WTC11 (cell line): ENCODE data around the gene MACROD2. TPM values are rescaled to one million over a fixed set of nuclear protein-coding genes. Genes with fewer than 3 reads are reported as not detected.

ENCODE experiments used
- ATAC-seq: fragments of 200-7000 bp; cut with Tn5 transposase; 2 replicates; pipeline ENCODE4 v1.10.0; 2021; ENCODE audit warnings: mild to moderate bottlenecking, moderate library complexity
- CTCF ChIA-PET: fragments of 300-600 bp; sonication (Branson Sonifier 250); formaldehyde crosslinking; loops from one replicate; lab custom pipeline; 2021; ENCODE audit warnings: antibody characterized with exemption; lab: Charles Lee
- POLR2A ChIA-PET: fragments of 350-600 bp; sonication (Branson Sonifier 250); formaldehyde crosslinking; loops from one replicate; lab custom pipeline; 2021; ENCODE audit warnings: antibody characterized with exemption; lab: Charles Lee
- DNase-seq: peaks from one replicate; pipeline ENCODE4 v3.0.0; 2021; ENCODE audit warnings: low spot score
- H3K27ac Mint-ChIP-seq: 2 replicates; pipeline ENCODE4 v1.8.0; 2021; ENCODE audit warnings: mixed read lengths
- H3K27me3 Mint-ChIP-seq: 2 replicates; pipeline ENCODE4 v1.8.0; 2021; ENCODE audit warnings: low read depth, mild to moderate bottlenecking, moderate library complexity, mixed read lengths
- H3K36me3 Mint-ChIP-seq: 2 replicates; pipeline ENCODE4 v1.8.0; 2021; ENCODE audit warnings: mixed read lengths
- H3K4me1 Mint-ChIP-seq: 2 replicates; pipeline ENCODE4 v1.8.0; 2022; ENCODE audit warnings: mixed read lengths
- H3K4me3 Mint-ChIP-seq: 2 replicates; pipeline ENCODE4 v1.8.0; 2021; ENCODE audit warnings: mild to moderate bottlenecking, moderate library complexity, mixed read lengths
- H3K9me3 Mint-ChIP-seq: 2 replicates; pipeline ENCODE4 v1.8.0; 2021; ENCODE audit warnings: mixed read lengths
- IRF2 ChIP-seq: sonication (generic); formaldehyde crosslinking; IDR thresholded peaks from 2 replicates; pipeline ENCODE4 v1.8.0; 2022; ENCODE audit warnings: low read depth, missing genetic modification reagents, borderline replicate concordance
- KAT7 ChIP-seq: sonication (generic); formaldehyde crosslinking; IDR thresholded peaks from 2 replicates; pipeline ENCODE4 v1.8.1; 2023; ENCODE audit warnings: missing genetic modification reagents, mild to moderate bottlenecking, borderline replicate concordance
- NR2C2 ChIP-seq: sonication (generic); formaldehyde crosslinking; IDR thresholded peaks from 2 replicates; pipeline ENCODE4 v1.8.0; 2022; ENCODE audit warnings: mild to moderate bottlenecking, missing genetic modification reagents
- OVOL2 ChIP-seq: fragments of 250-450 bp; sonication (Bioruptor Pico); IDR thresholded peaks from 2 replicates; pipeline ENCODE4 v1.9.0; 2021; ENCODE audit warnings: mild to moderate bottlenecking, borderline replicate concordance
- SP1 ChIP-seq: sonication (generic); formaldehyde crosslinking; conservative IDR thresholded peaks from 2 replicates; pipeline ENCODE4 v1.8.1; 2022; ENCODE audit warnings: missing genetic modification reagents
- ZNF317 ChIP-seq: sonication (generic); formaldehyde crosslinking; IDR thresholded peaks from 2 replicates; pipeline ENCODE4 v1.8.1; 2023; ENCODE audit warnings: low read depth, mild to moderate bottlenecking, moderate library complexity, missing genetic modification reagents, borderline replicate concordance
- total RNA-seq: library from RNA; stranded (reverse); gene quantifications from 3 replicates; pipeline ENCODE4 v1.2.3, GENCODE V29; 2021
- TF ChIP-seq, protein P1 (sequence below): fragments of 250-450 bp; sonication (Bioruptor Pico); IDR thresholded peaks from 2 replicates; pipeline ENCODE4 v1.9.0; 2021; ENCODE audit warnings: mild to moderate bottlenecking, borderline replicate concordance
- TF ChIP-seq, protein P2 (sequence below): sonication (generic); formaldehyde crosslinking; IDR thresholded peaks from 2 replicates; pipeline ENCODE4 v1.8.1; 2022; ENCODE audit warnings: mild to moderate bottlenecking, moderate library complexity, missing genetic modification reagents
- TF ChIP-seq, protein P3 (sequence below): fragments of 200-600 bp; IDR thresholded peaks from 2 replicates; pipeline ENCODE4 v1.8.0; 2022; ENCODE audit warnings: antibody characterized with exemption
- TF ChIP-seq, protein P4 (sequence below): sonication (generic); formaldehyde crosslinking; IDR thresholded peaks from 2 replicates; pipeline ENCODE4 v1.8.1; 2023; ENCODE audit warnings: mild to moderate bottlenecking, missing genetic modification reagents, moderate library complexity
- TF ChIP-seq, protein P5 (sequence below): sonication (generic); formaldehyde crosslinking; IDR thresholded peaks from 2 replicates; pipeline ENCODE4 v1.8.1; 2023; ENCODE audit warnings: mild to moderate bottlenecking, missing genetic modification reagents
- TF ChIP-seq, protein P6 (sequence below): sonication (generic); formaldehyde crosslinking; IDR thresholded peaks from 2 replicates; pipeline ENCODE4 v1.8.0; 2022; ENCODE audit warnings: missing genetic modification reagents
- TF ChIP-seq, protein P7 (sequence below): sonication (generic); formaldehyde crosslinking; conservative IDR thresholded peaks from 2 replicates; pipeline ENCODE4 v1.8.1; 2023; ENCODE audit warnings: mild to moderate bottlenecking, low read depth, missing genetic modification reagents, moderate library complexity
- TF ChIP-seq, protein P8 (sequence below): fragments of 250-450 bp; sonication (Bioruptor Pico); IDR thresholded peaks from 2 replicates; pipeline ENCODE4 v1.9.0; 2021; ENCODE audit warnings: moderate library complexity, mild to moderate bottlenecking, inconsistent platforms, borderline replicate concordance

MACROD2 gene
- total RNA-seq, 1 experiment from 2014 or later: 4.1 TPM

DNA sequence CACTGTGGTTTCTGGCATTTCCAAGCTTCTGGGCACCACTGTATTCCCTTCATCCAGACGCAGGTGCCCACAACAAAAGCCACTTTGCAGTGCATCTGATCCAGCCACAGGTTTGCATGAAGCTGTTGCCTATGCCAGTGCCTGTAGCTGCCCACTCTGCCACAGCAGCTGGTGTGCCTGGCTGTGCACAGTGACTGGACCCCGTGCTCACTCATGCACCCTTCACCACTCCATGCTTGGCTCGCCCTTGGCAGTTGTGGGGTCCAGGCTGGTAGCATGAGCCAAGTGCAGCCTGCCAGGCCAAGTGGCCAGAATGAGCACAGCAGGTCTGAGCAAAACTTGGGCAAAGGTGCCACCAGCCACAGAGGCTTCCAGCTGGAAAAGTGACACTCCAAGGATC, 47.6 kb upstream of the MACROD2 start:
- CTCF ChIA-PET: interaction anchor here (0.6 kb wide), 1 partner anchor 184 kb away, joined by 5 read pairs; no protein-coding TSS in a partner anchor
- no peak overlapping the region for H3K4me3 Mint-ChIP-seq
- DNase-seq: no peak

DNA sequence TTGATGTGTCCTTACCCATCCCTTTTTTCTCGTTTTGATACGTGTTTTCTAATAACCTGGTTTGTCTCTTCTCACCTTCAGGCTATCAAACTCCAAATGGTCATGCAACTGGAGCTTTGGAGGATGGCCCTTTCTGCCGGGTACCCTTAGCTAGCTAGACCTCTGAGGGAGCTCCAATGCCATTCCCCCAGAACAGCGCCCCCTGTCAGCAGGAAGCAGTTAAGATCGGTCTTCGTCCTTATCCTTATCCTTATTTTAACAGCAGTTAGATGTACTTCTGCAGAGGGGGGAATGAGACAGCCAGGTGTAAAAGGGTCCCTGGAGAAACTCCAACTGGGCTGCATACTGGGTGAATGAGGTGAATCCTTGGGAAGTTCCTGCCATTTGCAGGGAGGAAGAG, 42.1 kb upstream of the MACROD2 start:
- Mint-ChIP-seq H3K27me3 (no peaks in the 10 kb centered on the region; the same call in 1 of the 2 replicates), H3K9me3 (peaks cover 11% of the 10 kb centered on the region), H3K4me3 (no peak overlapping the region), H3K36me3 (peaks cover 4% of the 10 kb centered on the region; the same call in 1 of the 2 replicates), H3K27ac (no peak overlapping the region), H3K4me1 (peaks cover 2% of the 10 kb centered on the region; the same call in 1 of the 2 replicates)
- ATAC-seq (peak; percentile 95), DNase-seq (peak; percentile 68)
- POLR2A ChIA-PET: no interaction called here
- CTCF ChIA-PET: interaction anchor here (0.6 to 2.3 kb wide), 35 partner anchors 9 to 214 kb away, joined by 3 to 23 read pairs (median 4); partner anchors contain the start of genes MACROD2 and SEL1L2
- TF ChIP-seq, protein P1, sequence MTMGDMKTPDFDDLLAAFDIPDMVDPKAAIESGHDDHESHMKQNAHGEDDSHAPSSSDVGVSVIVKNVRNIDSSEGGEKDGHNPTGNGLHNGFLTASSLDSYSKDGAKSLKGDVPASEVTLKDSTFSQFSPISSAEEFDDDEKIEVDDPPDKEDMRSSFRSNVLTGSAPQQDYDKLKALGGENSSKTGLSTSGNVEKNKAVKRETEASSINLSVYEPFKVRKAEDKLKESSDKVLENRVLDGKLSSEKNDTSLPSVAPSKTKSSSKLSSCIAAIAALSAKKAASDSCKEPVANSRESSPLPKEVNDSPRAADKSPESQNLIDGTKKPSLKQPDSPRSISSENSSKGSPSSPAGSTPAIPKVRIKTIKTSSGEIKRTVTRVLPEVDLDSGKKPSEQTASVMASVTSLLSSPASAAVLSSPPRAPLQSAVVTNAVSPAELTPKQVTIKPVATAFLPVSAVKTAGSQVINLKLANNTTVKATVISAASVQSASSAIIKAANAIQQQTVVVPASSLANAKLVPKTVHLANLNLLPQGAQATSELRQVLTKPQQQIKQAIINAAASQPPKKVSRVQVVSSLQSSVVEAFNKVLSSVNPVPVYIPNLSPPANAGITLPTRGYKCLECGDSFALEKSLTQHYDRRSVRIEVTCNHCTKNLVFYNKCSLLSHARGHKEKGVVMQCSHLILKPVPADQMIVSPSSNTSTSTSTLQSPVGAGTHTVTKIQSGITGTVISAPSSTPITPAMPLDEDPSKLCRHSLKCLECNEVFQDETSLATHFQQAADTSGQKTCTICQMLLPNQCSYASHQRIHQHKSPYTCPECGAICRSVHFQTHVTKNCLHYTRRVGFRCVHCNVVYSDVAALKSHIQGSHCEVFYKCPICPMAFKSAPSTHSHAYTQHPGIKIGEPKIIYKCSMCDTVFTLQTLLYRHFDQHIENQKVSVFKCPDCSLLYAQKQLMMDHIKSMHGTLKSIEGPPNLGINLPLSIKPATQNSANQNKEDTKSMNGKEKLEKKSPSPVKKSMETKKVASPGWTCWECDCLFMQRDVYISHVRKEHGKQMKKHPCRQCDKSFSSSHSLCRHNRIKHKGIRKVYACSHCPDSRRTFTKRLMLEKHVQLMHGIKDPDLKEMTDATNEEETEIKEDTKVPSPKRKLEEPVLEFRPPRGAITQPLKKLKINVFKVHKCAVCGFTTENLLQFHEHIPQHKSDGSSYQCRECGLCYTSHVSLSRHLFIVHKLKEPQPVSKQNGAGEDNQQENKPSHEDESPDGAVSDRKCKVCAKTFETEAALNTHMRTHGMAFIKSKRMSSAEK (CRISPR knock-in tag): no peak
- TF ChIP-seq, protein P2, sequence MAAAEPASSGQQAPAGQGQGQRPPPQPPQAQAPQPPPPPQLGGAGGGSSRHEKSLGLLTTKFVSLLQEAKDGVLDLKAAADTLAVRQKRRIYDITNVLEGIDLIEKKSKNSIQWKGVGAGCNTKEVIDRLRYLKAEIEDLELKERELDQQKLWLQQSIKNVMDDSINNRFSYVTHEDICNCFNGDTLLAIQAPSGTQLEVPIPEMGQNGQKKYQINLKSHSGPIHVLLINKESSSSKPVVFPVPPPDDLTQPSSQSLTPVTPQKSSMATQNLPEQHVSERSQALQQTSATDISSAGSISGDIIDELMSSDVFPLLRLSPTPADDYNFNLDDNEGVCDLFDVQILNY (CRISPR knock-in tag): no peak
- TF ChIP-seq, protein P3, sequence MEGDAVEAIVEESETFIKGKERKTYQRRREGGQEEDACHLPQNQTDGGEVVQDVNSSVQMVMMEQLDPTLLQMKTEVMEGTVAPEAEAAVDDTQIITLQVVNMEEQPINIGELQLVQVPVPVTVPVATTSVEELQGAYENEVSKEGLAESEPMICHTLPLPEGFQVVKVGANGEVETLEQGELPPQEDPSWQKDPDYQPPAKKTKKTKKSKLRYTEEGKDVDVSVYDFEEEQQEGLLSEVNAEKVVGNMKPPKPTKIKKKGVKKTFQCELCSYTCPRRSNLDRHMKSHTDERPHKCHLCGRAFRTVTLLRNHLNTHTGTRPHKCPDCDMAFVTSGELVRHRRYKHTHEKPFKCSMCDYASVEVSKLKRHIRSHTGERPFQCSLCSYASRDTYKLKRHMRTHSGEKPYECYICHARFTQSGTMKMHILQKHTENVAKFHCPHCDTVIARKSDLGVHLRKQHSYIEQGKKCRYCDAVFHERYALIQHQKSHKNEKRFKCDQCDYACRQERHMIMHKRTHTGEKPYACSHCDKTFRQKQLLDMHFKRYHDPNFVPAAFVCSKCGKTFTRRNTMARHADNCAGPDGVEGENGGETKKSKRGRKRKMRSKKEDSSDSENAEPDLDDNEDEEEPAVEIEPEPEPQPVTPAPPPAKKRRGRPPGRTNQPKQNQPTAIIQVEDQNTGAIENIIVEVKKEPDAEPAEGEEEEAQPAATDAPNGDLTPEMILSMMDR: peak; percentile 62
- TF ChIP-seq, protein P4, sequence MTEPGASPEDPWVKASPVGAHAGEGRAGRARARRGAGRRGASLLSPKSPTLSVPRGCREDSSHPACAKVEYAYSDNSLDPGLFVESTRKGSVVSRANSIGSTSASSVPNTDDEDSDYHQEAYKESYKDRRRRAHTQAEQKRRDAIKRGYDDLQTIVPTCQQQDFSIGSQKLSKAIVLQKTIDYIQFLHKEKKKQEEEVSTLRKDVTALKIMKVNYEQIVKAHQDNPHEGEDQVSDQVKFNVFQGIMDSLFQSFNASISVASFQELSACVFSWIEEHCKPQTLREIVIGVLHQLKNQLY (CRISPR knock-in tag): no peak

More for the DNA sequence above, 47.6 kb upstream of the MACROD2 start:
- POLR2A ChIA-PET: no interaction called here
- peaks cover 2% of the 10 kb centered on the region; the same call in 1 of the 2 replicates for H3K4me1 Mint-ChIP-seq
- H3K27ac Mint-ChIP-seq: no peak overlapping the region
- no peak for ATAC-seq
- H3K9me3 Mint-ChIP-seq: peaks cover 7% of the 10 kb centered on the region
- TF ChIP-seq, protein P5, sequence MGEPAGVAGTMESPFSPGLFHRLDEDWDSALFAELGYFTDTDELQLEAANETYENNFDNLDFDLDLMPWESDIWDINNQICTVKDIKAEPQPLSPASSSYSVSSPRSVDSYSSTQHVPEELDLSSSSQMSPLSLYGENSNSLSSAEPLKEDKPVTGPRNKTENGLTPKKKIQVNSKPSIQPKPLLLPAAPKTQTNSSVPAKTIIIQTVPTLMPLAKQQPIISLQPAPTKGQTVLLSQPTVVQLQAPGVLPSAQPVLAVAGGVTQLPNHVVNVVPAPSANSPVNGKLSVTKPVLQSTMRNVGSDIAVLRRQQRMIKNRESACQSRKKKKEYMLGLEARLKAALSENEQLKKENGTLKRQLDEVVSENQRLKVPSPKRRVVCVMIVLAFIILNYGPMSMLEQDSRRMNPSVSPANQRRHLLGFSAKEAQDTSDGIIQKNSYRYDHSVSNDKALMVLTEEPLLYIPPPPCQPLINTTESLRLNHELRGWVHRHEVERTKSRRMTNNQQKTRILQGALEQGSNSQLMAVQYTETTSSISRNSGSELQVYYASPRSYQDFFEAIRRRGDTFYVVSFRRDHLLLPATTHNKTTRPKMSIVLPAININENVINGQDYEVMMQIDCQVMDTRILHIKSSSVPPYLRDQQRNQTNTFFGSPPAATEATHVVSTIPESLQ (CRISPR knock-in tag): no peak
- no peak for TF ChIP-seq NR2C2 (CRISPR knock-in tag)
- no peak for TF ChIP-seq OVOL2 (CRISPR knock-in tag)
- no peak for TF ChIP-seq KAT7
- no peak for TF ChIP-seq ZNF317 (CRISPR knock-in tag)
- TF ChIP-seq, protein P6, sequence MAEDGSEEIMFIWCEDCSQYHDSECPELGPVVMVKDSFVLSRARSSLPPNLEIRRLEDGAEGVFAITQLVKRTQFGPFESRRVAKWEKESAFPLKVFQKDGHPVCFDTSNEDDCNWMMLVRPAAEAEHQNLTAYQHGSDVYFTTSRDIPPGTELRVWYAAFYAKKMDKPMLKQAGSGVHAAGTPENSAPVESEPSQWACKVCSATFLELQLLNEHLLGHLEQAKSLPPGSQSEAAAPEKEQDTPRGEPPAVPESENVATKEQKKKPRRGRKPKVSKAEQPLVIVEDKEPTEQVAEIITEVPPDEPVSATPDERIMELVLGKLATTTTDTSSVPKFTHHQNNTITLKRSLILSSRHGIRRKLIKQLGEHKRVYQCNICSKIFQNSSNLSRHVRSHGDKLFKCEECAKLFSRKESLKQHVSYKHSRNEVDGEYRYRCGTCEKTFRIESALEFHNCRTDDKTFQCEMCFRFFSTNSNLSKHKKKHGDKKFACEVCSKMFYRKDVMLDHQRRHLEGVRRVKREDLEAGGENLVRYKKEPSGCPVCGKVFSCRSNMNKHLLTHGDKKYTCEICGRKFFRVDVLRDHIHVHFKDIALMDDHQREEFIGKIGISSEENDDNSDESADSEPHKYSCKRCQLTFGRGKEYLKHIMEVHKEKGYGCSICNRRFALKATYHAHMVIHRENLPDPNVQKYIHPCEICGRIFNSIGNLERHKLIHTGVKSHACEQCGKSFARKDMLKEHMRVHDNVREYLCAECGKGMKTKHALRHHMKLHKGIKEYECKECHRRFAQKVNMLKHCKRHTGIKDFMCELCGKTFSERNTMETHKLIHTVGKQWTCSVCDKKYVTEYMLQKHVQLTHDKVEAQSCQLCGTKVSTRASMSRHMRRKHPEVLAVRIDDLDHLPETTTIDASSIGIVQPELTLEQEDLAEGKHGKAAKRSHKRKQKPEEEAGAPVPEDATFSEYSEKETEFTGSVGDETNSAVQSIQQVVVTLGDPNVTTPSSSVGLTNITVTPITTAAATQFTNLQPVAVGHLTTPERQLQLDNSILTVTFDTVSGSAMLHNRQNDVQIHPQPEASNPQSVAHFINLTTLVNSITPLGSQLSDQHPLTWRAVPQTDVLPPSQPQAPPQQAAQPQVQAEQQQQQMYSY (CRISPR knock-in tag): no peak
- no peak for TF ChIP-seq SP1 (CRISPR knock-in tag)
- TF ChIP-seq, protein P7, sequence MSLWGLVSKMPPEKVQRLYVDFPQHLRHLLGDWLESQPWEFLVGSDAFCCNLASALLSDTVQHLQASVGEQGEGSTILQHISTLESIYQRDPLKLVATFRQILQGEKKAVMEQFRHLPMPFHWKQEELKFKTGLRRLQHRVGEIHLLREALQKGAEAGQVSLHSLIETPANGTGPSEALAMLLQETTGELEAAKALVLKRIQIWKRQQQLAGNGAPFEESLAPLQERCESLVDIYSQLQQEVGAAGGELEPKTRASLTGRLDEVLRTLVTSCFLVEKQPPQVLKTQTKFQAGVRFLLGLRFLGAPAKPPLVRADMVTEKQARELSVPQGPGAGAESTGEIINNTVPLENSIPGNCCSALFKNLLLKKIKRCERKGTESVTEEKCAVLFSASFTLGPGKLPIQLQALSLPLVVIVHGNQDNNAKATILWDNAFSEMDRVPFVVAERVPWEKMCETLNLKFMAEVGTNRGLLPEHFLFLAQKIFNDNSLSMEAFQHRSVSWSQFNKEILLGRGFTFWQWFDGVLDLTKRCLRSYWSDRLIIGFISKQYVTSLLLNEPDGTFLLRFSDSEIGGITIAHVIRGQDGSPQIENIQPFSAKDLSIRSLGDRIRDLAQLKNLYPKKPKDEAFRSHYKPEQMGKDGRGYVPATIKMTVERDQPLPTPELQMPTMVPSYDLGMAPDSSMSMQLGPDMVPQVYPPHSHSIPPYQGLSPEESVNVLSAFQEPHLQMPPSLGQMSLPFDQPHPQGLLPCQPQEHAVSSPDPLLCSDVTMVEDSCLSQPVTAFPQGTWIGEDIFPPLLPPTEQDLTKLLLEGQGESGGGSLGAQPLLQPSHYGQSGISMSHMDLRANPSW (CRISPR knock-in tag): no peak
- TF ChIP-seq, protein P8, sequence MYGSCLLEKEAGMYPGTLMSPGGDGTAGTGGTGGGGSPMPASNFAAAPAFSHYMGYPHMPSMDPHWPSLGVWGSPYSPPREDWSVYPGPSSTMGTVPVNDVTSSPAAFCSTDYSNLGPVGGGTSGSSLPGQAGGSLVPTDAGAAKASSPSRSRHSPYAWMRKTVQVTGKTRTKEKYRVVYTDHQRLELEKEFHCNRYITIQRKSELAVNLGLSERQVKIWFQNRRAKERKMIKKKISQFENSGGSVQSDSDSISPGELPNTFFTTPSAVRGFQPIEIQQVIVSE (CRISPR knock-in tag): no peak
- TF ChIP-seq IRF2 (CRISPR knock-in tag): no peak
- TF ChIP-seq, all 79 proteins: peak for 0
- peaks cover 4% of the 10 kb centered on the region; the same call in 1 of the 2 replicates for H3K36me3 Mint-ChIP-seq
- no peaks in the 10 kb centered on the region for H3K27me3 Mint-ChIP-seq
